Natural killer cell treated with Interleukin-12 subunit alpha and Interleukin-12 subunit beta and Interleukin-15 and Interleukin-18, amount 100 ng/mL, for 72 hours (primary cell): ENCODE results near the gene CYP27A1. TPM values are rescaled to one million over a fixed set of nuclear protein-coding genes. Genes with fewer than 3 reads are reported as not detected.
"Not testable (repeated sequence)": the region's sequence is repeated elsewhere in the genome, so short reads cannot be mapped to it uniquely, and the experiment has no call there.

Experiments
- ATAC-seq, 2 donors: fragments of 150-1000 bp; cut with Tn5 transposase in 1 of 2; sonication (Bioruptor Pico), chemical (Tn5 transposase) in 1 of 2; 2 replicates each; pipeline ENCODE4 v1.10.0; 2021
- DNase-seq: peaks from one replicate; pipeline ENCODE4 v3.0.0; 2022; ENCODE audit warnings: low spot score
- H3K27ac Mint-ChIP-seq, 2 donors: 1 replicate in 1 of 2; 2 replicates in 1 of 2; pipeline ENCODE4 v1.8.0; 2022; ENCODE audit warnings: mixed read lengths in 2 of 2, mild to moderate bottlenecking in 1 of 2, moderate library complexity in 1 of 2
- H3K27me3 Mint-ChIP-seq, 2 donors: 1 replicate in 1 of 2; 2 replicates in 1 of 2; pipeline ENCODE4 v1.8.0; 2022; ENCODE audit warnings: mixed read lengths in 2 of 2
- H3K36me3 Mint-ChIP-seq: one replicate; pipeline ENCODE4 v1.8.0; 2022; ENCODE audit warnings: mixed read lengths
- H3K4me1 Mint-ChIP-seq, 2 donors: 1 replicate in 1 of 2; 2 replicates in 1 of 2; pipeline ENCODE4 v1.8.0; 2022; ENCODE audit warnings: low read depth in 2 of 2, mixed read lengths in 2 of 2, mild to moderate bottlenecking in 1 of 2
- H3K4me3 Mint-ChIP-seq: one replicate; pipeline ENCODE4 v1.8.0; 2022; ENCODE audit warnings: mixed read lengths
- H3K9me3 Mint-ChIP-seq: 2 replicates; pipeline ENCODE4 v1.8.0; 2022; ENCODE audit warnings: mixed read lengths
- total RNA-seq, 2 donors: library from RNA; stranded (reverse); gene quantifications; one replicate each; pipeline ENCODE4 v1.2.3, GENCODE V29; 2022

CYP27A1 gene
- total RNA-seq, 2 donors from 2014 or later = 0.24 TPM; not detected in 1

- Mint-ChIP-seq H3K4me3 (no peak overlapping the region), H3K36me3 (no peaks in the 10 kb centered on the region), H3K4me1 (no peaks in the 10 kb centered on the region), H3K27me3 (peaks cover 38 to 55% of the 10 kb centered on the region in 2 donors), H3K9me3 (no peaks in the 10 kb centered on the region), H3K27ac (no peak overlapping the region)
- ATAC-seq (no peak), DNase-seq (no peak)
These were observed 55.5 kb downstream of the CYP27A1 start for GRCh38 chr2:218837495-218837894.

GRCh38 chr2:218839430-218839829 is 57.5 kb downstream of the CYP27A1 start:
- no peak overlapping the region for H3K4me3 Mint-ChIP-seq
- H3K4me1 Mint-ChIP-seq = no peaks in the 10 kb centered on the region
- H3K9me3 Mint-ChIP-seq = peaks cover 3% of the 10 kb centered on the region
- no peaks in the 10 kb centered on the region for H3K36me3 Mint-ChIP-seq
- peaks cover 33 to 50% of the 10 kb centered on the region in 2 donors for H3K27me3 Mint-ChIP-seq
- no peak overlapping the region for H3K27ac Mint-ChIP-seq
- DNase-seq (no peak), ATAC-seq (no peak)

- DNase-seq (no peak), ATAC-seq (no peak)
- Mint-ChIP-seq H3K9me3 (peaks cover 4% of the 10 kb centered on the region), H3K36me3 (no peaks in the 10 kb centered on the region), H3K4me3 (no peak overlapping the region), H3K27me3 (peaks cover 34 to 50% of the 10 kb centered on the region in 2 donors), H3K4me1 (no peaks in the 10 kb centered on the region), H3K27ac (no peak overlapping the region)
These were observed 57.9 kb downstream of the CYP27A1 start for GRCh38 chr2:218839888-218840287.

- ATAC-seq, H3K27ac Mint-ChIP-seq, H3K4me3 Mint-ChIP-seq, DNase-seq, H3K4me1 Mint-ChIP-seq, H3K9me3 Mint-ChIP-seq, H3K36me3 Mint-ChIP-seq: not testable (repeated sequence)
- peaks cover 19 to 25% of the 10 kb centered on the region in 2 donors for H3K27me3 Mint-ChIP-seq
These were observed 62.4 kb downstream of the CYP27A1 start for GRCh38 chr2:218844334-218844733.

GRCh38 chr2:218846963-218847362 is 65.0 kb downstream of the CYP27A1 start:
- not testable (repeated sequence) for DNase-seq, H3K4me3 Mint-ChIP-seq, H3K4me1 Mint-ChIP-seq, H3K27ac Mint-ChIP-seq, ATAC-seq, H3K36me3 Mint-ChIP-seq, H3K9me3 Mint-ChIP-seq
- peaks cover 13 to 17% of the 10 kb centered on the region in 2 donors for H3K27me3 Mint-ChIP-seq

- H3K27ac Mint-ChIP-seq = no peak overlapping the region
- peaks cover 3 to 8% of the 10 kb centered on the region in 2 donors for H3K4me1 Mint-ChIP-seq
- no peaks in the 10 kb centered on the region for H3K36me3 Mint-ChIP-seq
- H3K9me3 Mint-ChIP-seq = no peaks in the 10 kb centered on the region
- DNase-seq = no peak
- no peak overlapping the region for H3K4me3 Mint-ChIP-seq
- no peak for ATAC-seq
- H3K27me3 Mint-ChIP-seq = peaks cover 22 to 28% of the 10 kb centered on the region in 2 donors
These were observed 67.8 kb downstream of the CYP27A1 start for GRCh38 chr2:218849721-218850120.

- H3K9me3 Mint-ChIP-seq = no peaks in the 10 kb centered on the region
- ATAC-seq (no peak), DNase-seq (no peak)
- no peaks in the 10 kb centered on the region for H3K36me3 Mint-ChIP-seq
- H3K4me3 Mint-ChIP-seq = no peak overlapping the region
- H3K27me3 Mint-ChIP-seq = peaks cover 33 to 36% of the 10 kb centered on the region in 2 donors
- peaks cover 3 to 8% of the 10 kb centered on the region in 2 donors for H3K4me1 Mint-ChIP-seq
- no peak overlapping the region for H3K27ac Mint-ChIP-seq
These were observed 68.8 kb downstream of the CYP27A1 start for GRCh38 chr2:218850796-218851195.

GRCh38 chr2:218851286-218851685 is 69.3 kb downstream of the CYP27A1 start:
- Mint-ChIP-seq H3K4me3 (no peak overlapping the region), H3K27ac (no peak overlapping the region), H3K27me3 (peaks cover 38 to 41% of the 10 kb centered on the region in 2 donors), H3K36me3 (no peaks in the 10 kb centered on the region), H3K4me1 (peaks cover 6 to 8% of the 10 kb centered on the region in 2 donors), H3K9me3 (no peaks in the 10 kb centered on the region)
- DNase-seq (no peak), ATAC-seq (no peak)

- H3K27ac Mint-ChIP-seq = no peak overlapping the region
- DNase-seq (peak; percentile 75), ATAC-seq (peak; percentile 60 to 68)
- no peaks in the 10 kb centered on the region for H3K9me3 Mint-ChIP-seq
- peaks cover 48 to 54% of the 10 kb centered on the region in 2 donors for H3K27me3 Mint-ChIP-seq
- no peak overlapping the region for H3K4me3 Mint-ChIP-seq
- H3K4me1 Mint-ChIP-seq = peaks cover 5 to 8% of the 10 kb centered on the region in 2 donors
- no peaks in the 10 kb centered on the region for H3K36me3 Mint-ChIP-seq
These were observed 71.1 kb downstream of the CYP27A1 start for GRCh38 chr2:218852911-218853667.

GRCh38 chr2:218853766-218854165 is 71.8 kb downstream of the CYP27A1 start:
- Mint-ChIP-seq H3K36me3 (no peaks in the 10 kb centered on the region), H3K4me3 (no peak overlapping the region), H3K27ac (no peak overlapping the region), H3K4me1 (peaks cover 5 to 8% of the 10 kb centered on the region in 2 donors), H3K9me3 (no peaks in the 10 kb centered on the region), H3K27me3 (peaks cover 55 to 61% of the 10 kb centered on the region in 2 donors)
- no peak for ATAC-seq
- no peak for DNase-seq

- no peak overlapping the region for H3K4me3 Mint-ChIP-seq
- H3K9me3 Mint-ChIP-seq = no peaks in the 10 kb centered on the region
- no peaks in the 10 kb centered on the region for H3K36me3 Mint-ChIP-seq
- DNase-seq = no peak
- peaks cover 59 to 61% of the 10 kb centered on the region in 2 donors for H3K27me3 Mint-ChIP-seq
- peaks cover 5 to 8% of the 10 kb centered on the region in 2 donors for H3K4me1 Mint-ChIP-seq
- no peak overlapping the region for H3K27ac Mint-ChIP-seq
- no peak for ATAC-seq
These were observed 72.9 kb downstream of the CYP27A1 start for GRCh38 chr2:218854860-218855259.

- peaks cover 65 to 68% of the 10 kb centered on the region in 2 donors for H3K27me3 Mint-ChIP-seq
- ATAC-seq = no peak
- DNase-seq = no peak
- no peaks in the 10 kb centered on the region for H3K9me3 Mint-ChIP-seq
- H3K27ac Mint-ChIP-seq = no peak overlapping the region
- H3K36me3 Mint-ChIP-seq = no peaks in the 10 kb centered on the region
- H3K4me3 Mint-ChIP-seq = no peak overlapping the region
- peaks cover 9 to 12% of the 10 kb centered on the region in 2 donors for H3K4me1 Mint-ChIP-seq
These were observed 73.6 kb downstream of the CYP27A1 start for GRCh38 chr2:218855305-218856166.

- no peak for DNase-seq
- no peak overlapping the region for H3K4me3 Mint-ChIP-seq
These were observed 74.4 kb downstream of the CYP27A1 start for GRCh38 chr2:218856167-218856895.

More at GRCh38 chr2:218856167-218856895, 74.4 kb downstream of the CYP27A1 start:
- Mint-ChIP-seq H3K4me1 (peaks cover 9 to 12% of the 10 kb centered on the region in 2 donors), H3K9me3 (no peaks in the 10 kb centered on the region), H3K27ac (no peak overlapping the region), H3K27me3 (peaks cover 64 to 70% of the 10 kb centered on the region in 2 donors), H3K36me3 (no peaks in the 10 kb centered on the region)
- no peak for ATAC-seq
